Common myeloid progenitor, CD34-positive (primary cell): ENCODE results near the gene PSMC6.
"Not testable (repeated sequence)": the region's sequence is repeated elsewhere in the genome, so short reads cannot be mapped to it uniquely, and the experiment has no call there.

Experiments used
- CTCF ChIA-PET: fragments of 350-600 bp; sonication (Branson Sonifier 250); formaldehyde crosslinking; loops from one replicate; lab custom pipeline; 2021; ENCODE audit warnings: antibody characterized with exemption; lab: Charles Lee
- POLR2A ChIA-PET: fragments of 350-600 bp; sonication (Branson Sonifier 250); formaldehyde crosslinking; loops from one replicate; lab custom pipeline; 2021; ENCODE audit warnings: antibody characterized with exemption; lab: Charles Lee
- DNase-seq, 3 donors: peaks; one replicate each; pipeline versions ENCODE4 v3.0.0 to v3.0.0-alpha.2; 2013
- H3K27ac ChIP-seq, 2 experiments: 1 replicate in 1 of 2; 2 replicates in 1 of 2; pipeline ENCODE4 v1.7.0; 2013; ENCODE audit warnings: inconsistent platforms in 2 of 2, low read length in 2 of 2, mild to moderate bottlenecking in 2 of 2, low read depth in 1 of 2, moderate library complexity in 1 of 2; ENCODE audit not compliant: severe bottlenecking in 2 of 2, insufficient read depth in 1 of 2, poor library complexity in 1 of 2
- H3K27me3 ChIP-seq, 5 experiments: replicated peaks in 2 of 5; 1 replicate in 3 of 5; 2 replicates in 2 of 5; pipeline versions ENCODE4 v1.6.1 to v1.7.0; 2013; ENCODE audit warnings: low read length in 4 of 5, mild to moderate bottlenecking in 2 of 5, moderate library complexity in 2 of 5, inconsistent platforms in 1 of 5; ENCODE audit not compliant: insufficient read depth in 5 of 5, control insufficient read depth in 4 of 5
- H3K36me3 ChIP-seq, 4 experiments: 1 replicate in 2 of 4; 2 replicates in 2 of 4; pipeline versions ENCODE4 v1.6.1 to v1.7.0; 2013; ENCODE audit warnings: low read length in 3 of 4, control low read depth in 1 of 4, mild to moderate bottlenecking in 1 of 4; ENCODE audit not compliant: control insufficient read depth in 4 of 4, insufficient read depth in 4 of 4
- H3K4me1 ChIP-seq, 4 experiments: 1 replicate in 3 of 4; 2 replicates in 1 of 4; pipeline versions ENCODE4 v1.6.1 to v1.7.1; 2013; ENCODE audit warnings: low read length in 3 of 4, mild to moderate bottlenecking in 3 of 4, control low read depth in 1 of 4, inconsistent platforms in 1 of 4, moderate library complexity in 1 of 4; ENCODE audit not compliant: control insufficient read depth in 4 of 4, insufficient read depth in 4 of 4; ENCODE audit errors: control extremely low read depth in 1 of 4
- H3K4me3 ChIP-seq, 7 experiments: 1 replicate in 4 of 7; 2 replicates in 3 of 7; pipeline versions ENCODE4 v1.5.1 to v1.7.0; 2013; ENCODE audit warnings: mild to moderate bottlenecking in 7 of 7, low read length in 6 of 7, moderate library complexity in 6 of 7, inconsistent platforms in 2 of 7, low read depth in 2 of 7, control low read depth in 1 of 7; ENCODE audit not compliant: insufficient read depth in 4 of 7, control insufficient read depth in 1 of 7; ENCODE audit errors: extremely low read depth in 1 of 7
- H3K9me3 ChIP-seq, 5 experiments: 1 replicate in 4 of 5; 2 replicates in 1 of 5; pipeline versions ENCODE4 v1.6.1 to v1.7.1; 2013; ENCODE audit warnings: low read length in 4 of 5, mild to moderate bottlenecking in 2 of 5, inconsistent platforms in 1 of 5, low read depth in 1 of 5, moderate library complexity in 1 of 5; ENCODE audit not compliant: control insufficient read depth in 4 of 5, insufficient read depth in 2 of 5; ENCODE audit errors: control extremely low read depth in 1 of 5
- WGBS: methylation state at CpG from one replicate; pipeline ENCODE4 v1.1.5; 2013; ENCODE audit not compliant: insufficient coverage; 5-methylcytosine and 5-hydroxymethylcytosine counted together

The PSMC6 gene

GRCh38 chr14:52706286-52706685 is 714 bp upstream of the PSMC6 start:
- peak; percentile 56 to 75 (median 70) for DNase-seq
- Histone ChIP-seq H3K9me3 (no peaks in the 10 kb centered on the region), H3K36me3 (peaks cover 0 to 21% (median 13%) of the 10 kb centered on the region in 4 experiments), H3K27ac (peak overlapping the region in 1 of 2 experiments; percentile 95), H3K4me3 (peak overlapping the region in 6 of 7 experiments; percentile 90 to 99 (median 94)), H3K27me3 (no peaks in the 10 kb centered on the region), H3K4me1 (peaks cover 6 to 23% (median 15%) of the 10 kb centered on the region in 4 experiments)
- ChIA-PET CTCF (no interaction called here), POLR2A (interaction anchor here (0.8 kb wide), 1 partner anchor 11 kb away, joined by 6 read pairs; the partner anchor contains the start of gene ERO1A)
- no CpG with 5 or more reads among the region's 5 CpGs for WGBS

- peaks cover 20 to 64% (median 46%) of the 10 kb centered on the region in 4 experiments for H3K36me3 ChIP-seq
- CTCF ChIA-PET, result interaction anchor here (1.0 to 2.2 kb wide), 4 partner anchors 11 to 27 kb away, joined by 3 to 10 read pairs (median 5); no protein-coding TSS in a partner anchor
- POLR2A ChIA-PET, result no interaction called here
Observed at GRCh38 chr14:52711666-52712065, 4.7 kb downstream of the PSMC6 start.

GRCh38 chr14:52716155-52716554 is 9.2 kb downstream of the PSMC6 start:
- H3K27ac ChIP-seq, result no peak overlapping the region
- no peak overlapping the region for H3K4me3 ChIP-seq
- H3K27me3 ChIP-seq, result no peaks in the 10 kb centered on the region
- POLR2A ChIA-PET, result no interaction called here
- H3K9me3 ChIP-seq, result no peaks in the 10 kb centered on the region
- H3K36me3 ChIP-seq, result peaks cover 29 to 78% (median 49%) of the 10 kb centered on the region in 4 experiments
- H3K4me1 ChIP-seq, result no peaks in the 10 kb centered on the region
- WGBS, result 100% methylated on average over 1 of the region's 6 CpGs
- no peak for DNase-seq
- CTCF ChIA-PET, result interaction anchor here (1.8 kb wide), 1 partner anchor 12 kb away, joined by 5 read pairs; no protein-coding TSS in a partner anchor

More at GRCh38 chr14:52711666-52712065, 4.7 kb downstream of the PSMC6 start:
- Histone ChIP-seq H3K9me3 (no peaks in the 10 kb centered on the region), H3K4me3 (no peak overlapping the region), H3K27me3 (no peaks in the 10 kb centered on the region), H3K27ac (no peak overlapping the region), H3K4me1 (peaks cover 6 to 18% (median 9%) of the 10 kb centered on the region in 4 experiments)
- no peak for DNase-seq
- WGBS, result 40% methylated on average over 1 of the region's 1 CpG

- no peaks in the 10 kb centered on the region for H3K9me3 ChIP-seq
- WGBS, result 95% methylated on average over 3 of the region's 4 CpGs
- H3K4me3 ChIP-seq, result no peak overlapping the region
- no peak overlapping the region for H3K27ac ChIP-seq
- peaks cover 14 to 80% (median 55%) of the 10 kb centered on the region in 4 experiments for H3K36me3 ChIP-seq
- POLR2A ChIA-PET, result no interaction called here
- DNase-seq, result no peak
- H3K4me1 ChIP-seq, result no peaks in the 10 kb centered on the region
- no peaks in the 10 kb centered on the region for H3K27me3 ChIP-seq
- CTCF ChIA-PET, result interaction anchor here (0.9 to 3.2 kb wide), 2 partner anchors 11 to 13 kb away, joined by 3 to 10 read pairs; no protein-coding TSS in a partner anchor
Observed at GRCh38 chr14:52723514-52724359, 16.7 kb downstream of the PSMC6 start.

GRCh38 chr14:52724360-52724644 is 17.3 kb downstream of the PSMC6 start:
- H3K27me3 ChIP-seq, result no peaks in the 10 kb centered on the region
- peaks cover 0 to 2% (median under 1%) of the 10 kb centered on the region in 4 experiments for H3K4me1 ChIP-seq
- no peak overlapping the region for H3K4me3 ChIP-seq
- H3K9me3 ChIP-seq, result no peaks in the 10 kb centered on the region
- DNase-seq, result no peak
- H3K27ac ChIP-seq, result no peak overlapping the region
- ChIA-PET CTCF (interaction anchor here (0.9 to 3.2 kb wide), 2 partner anchors 10 to 13 kb away, joined by 3 to 10 read pairs; no protein-coding TSS in a partner anchor), POLR2A (no interaction called here)
- H3K36me3 ChIP-seq, result peaks cover 13 to 74% (median 52%) of the 10 kb centered on the region in 4 experiments

GRCh38 chr14:52727509-52727908 is 20.5 kb downstream of the PSMC6 start:
- CTCF ChIA-PET, result interaction anchor here (1.2 kb wide), 1 partner anchor 8 kb away, joined by 5 read pairs; no protein-coding TSS in a partner anchor
- POLR2A ChIA-PET, DNase-seq, H3K27ac ChIP-seq, H3K27me3 ChIP-seq, H3K9me3 ChIP-seq, H3K4me3 ChIP-seq: not testable (repeated sequence)
- 100% methylated on average over 1 of the region's 2 CpGs for WGBS
- peaks cover 13 to 51% (median 37%) of the 10 kb centered on the region in 4 experiments for H3K36me3 ChIP-seq
- H3K4me1 ChIP-seq, result peaks cover 6 to 16% (median 13%) of the 10 kb centered on the region in 4 experiments
